Inflammatory macrophage treated with lipopolysaccharide for 4 hours (primary cell): Measurements from ENCODE around the gene DRC1.

Experiments
- DNase-seq: peaks from one replicate; pipeline ENCODE4 v3.0.0-alpha.2; 2020

Gene DRC1

DNA sequence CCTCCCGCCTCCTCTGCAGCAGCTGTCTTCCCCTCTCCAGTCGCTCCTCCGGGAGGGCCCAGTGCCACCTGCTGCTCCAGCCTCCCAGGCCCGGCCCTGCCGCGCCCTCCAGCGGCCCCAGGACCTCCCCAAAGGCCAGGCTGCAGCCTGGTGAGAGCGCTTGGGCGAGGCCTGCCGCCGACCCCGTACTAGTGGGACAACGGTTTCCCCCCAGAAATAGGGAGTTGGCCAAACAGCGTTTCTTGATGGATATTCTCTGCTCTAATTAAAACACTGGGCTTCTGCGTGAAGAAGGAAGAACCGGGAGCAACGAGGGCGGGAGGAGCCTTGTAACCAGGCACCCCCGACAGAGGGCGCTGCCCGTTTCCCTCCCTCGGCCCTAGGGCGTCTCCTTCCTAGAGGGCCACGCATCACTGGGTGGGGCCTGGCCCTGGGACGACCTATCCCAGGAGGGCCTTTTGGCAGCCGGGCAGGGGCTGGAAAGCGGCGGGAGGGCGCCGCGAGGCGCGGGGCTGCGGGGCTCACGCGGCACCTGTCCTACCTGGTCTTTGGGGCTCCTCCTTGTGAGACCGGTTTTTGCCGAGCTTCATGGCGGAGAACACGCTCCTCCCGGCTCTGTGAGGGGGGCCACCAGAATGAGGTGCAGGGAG, 101.6 kb downstream of the DRC1 start:
- peak; percentile 90 for DNase-seq

DNA sequence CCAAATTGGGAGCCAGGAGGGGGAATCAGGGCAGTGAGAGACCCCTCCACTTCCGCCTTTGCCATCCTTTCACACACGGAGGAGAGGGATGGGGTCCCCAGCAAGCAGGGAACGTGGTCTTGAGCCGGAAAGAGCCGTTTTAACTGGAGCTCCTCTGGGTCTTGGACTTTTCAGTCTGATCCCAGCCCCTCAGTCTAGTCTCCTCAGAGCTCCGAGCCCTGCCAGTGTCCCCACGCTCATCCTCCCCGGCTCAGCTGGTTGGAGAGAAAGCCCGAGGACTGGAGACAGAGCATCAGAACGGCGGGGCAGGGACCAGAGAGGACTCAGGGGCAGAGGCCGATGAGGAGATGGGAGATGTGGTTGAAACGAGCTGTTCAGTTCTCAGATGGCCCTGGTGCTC, 102.3 kb downstream of the DRC1 start:
- no peak for DNase-seq

DNA sequence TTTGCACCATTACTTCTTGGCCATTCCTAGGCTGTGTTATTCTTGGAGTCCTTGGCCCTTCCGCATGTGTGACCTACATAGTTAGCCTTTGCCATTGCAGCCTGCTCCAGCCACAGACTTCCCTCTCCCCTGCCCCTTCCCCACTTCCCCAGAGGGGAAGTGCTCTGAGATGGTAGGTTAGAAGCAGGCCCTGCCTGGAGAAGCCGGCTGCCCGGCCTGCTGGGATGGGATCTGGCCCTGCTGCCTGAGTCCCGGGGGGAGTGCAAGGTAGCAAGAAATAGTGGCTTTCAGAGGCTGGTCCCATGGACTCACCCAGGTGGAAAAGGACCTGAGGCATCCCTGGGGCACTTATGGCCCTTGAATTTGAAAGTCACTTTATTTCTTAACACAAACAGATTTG, 104.6 kb downstream of the DRC1 start:
- no peak for DNase-seq
